Epithelial cell of proximal tubule (primary cell): ENCODE measurements around the gene MAST3. TPM values are rescaled to one million over a fixed set of nuclear protein-coding genes. Genes with fewer than 3 reads are reported as not detected.

Source experiments
- DNase-seq: peaks from one replicate; pipeline ENCODE4 v3.0.0-alpha.2; 2011; ENCODE audit warnings: low read depth
- H3K4me3 ChIP-seq: 2 replicates; pipeline ENCODE4 v1.5.1; 2011; ENCODE audit warnings: low read depth, mild to moderate bottlenecking, low read length
- total RNA-seq: library from RNA; depleted of rRNA; stranded (reverse); fragments of >200 nt; gene quantifications from 2 replicates; pipeline ENCODE4 v1.2.3, GENCODE V29; 2015
- TF ChIP-seq, protein P1 (sequence below): conservative IDR thresholded peaks from 2 replicates; pipeline ENCODE4 v1.5.1; 2012; ENCODE audit warnings: low read depth, mild to moderate bottlenecking, low read length

The MAST3 gene
- total RNA-seq, 1 donor from 2014 or later: 3.5 TPM

DNA sequence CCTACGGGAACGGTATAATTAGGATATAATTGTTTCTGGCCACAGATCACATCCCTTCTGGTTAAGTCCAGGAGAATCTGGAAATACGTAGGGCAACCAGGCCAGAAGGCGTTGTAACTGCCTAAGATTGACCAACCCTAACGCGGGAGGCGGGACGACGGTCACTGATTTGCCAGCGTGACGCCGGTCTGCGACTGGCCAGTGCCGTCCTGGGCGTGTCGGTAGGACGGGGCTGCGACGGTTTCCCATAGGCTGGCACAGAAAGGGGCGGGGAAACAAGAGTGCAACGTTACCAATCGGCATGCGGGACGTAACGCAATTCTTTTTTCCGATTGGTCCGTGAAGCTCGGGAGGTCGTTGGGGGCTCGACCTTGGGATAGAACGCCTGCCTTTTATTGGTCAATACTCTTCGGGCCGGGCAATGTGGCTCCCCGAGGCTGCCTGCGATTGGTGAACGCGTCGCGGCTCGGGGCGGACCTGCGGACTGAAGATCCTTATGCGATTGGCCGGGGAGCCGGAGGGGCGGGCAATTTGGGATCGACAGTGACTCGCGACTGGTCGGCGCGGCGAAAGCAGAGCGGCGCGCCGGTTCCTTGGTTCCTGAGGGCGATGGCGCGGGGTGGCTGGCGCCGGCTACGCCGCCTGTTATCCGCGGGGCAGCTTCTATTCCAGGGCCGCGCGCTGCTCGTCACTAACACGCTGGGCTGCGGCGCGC lies 95.3 kb downstream of the MAST3 start, which contains the start of gene MPV17L2:
Gene MPV17L2, plus strand, starts transcription at position 546 of the 715 bp plus-strand sequence. Its CDS starts 64 bp downstream, at position 610.
- DNase-seq: peak; percentile 98
- TF ChIP-seq, protein P1, sequence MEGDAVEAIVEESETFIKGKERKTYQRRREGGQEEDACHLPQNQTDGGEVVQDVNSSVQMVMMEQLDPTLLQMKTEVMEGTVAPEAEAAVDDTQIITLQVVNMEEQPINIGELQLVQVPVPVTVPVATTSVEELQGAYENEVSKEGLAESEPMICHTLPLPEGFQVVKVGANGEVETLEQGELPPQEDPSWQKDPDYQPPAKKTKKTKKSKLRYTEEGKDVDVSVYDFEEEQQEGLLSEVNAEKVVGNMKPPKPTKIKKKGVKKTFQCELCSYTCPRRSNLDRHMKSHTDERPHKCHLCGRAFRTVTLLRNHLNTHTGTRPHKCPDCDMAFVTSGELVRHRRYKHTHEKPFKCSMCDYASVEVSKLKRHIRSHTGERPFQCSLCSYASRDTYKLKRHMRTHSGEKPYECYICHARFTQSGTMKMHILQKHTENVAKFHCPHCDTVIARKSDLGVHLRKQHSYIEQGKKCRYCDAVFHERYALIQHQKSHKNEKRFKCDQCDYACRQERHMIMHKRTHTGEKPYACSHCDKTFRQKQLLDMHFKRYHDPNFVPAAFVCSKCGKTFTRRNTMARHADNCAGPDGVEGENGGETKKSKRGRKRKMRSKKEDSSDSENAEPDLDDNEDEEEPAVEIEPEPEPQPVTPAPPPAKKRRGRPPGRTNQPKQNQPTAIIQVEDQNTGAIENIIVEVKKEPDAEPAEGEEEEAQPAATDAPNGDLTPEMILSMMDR: no peak
- peak within 1 kb of the TSS; percentile 94 for H3K4me3 ChIP-seq

DNA sequence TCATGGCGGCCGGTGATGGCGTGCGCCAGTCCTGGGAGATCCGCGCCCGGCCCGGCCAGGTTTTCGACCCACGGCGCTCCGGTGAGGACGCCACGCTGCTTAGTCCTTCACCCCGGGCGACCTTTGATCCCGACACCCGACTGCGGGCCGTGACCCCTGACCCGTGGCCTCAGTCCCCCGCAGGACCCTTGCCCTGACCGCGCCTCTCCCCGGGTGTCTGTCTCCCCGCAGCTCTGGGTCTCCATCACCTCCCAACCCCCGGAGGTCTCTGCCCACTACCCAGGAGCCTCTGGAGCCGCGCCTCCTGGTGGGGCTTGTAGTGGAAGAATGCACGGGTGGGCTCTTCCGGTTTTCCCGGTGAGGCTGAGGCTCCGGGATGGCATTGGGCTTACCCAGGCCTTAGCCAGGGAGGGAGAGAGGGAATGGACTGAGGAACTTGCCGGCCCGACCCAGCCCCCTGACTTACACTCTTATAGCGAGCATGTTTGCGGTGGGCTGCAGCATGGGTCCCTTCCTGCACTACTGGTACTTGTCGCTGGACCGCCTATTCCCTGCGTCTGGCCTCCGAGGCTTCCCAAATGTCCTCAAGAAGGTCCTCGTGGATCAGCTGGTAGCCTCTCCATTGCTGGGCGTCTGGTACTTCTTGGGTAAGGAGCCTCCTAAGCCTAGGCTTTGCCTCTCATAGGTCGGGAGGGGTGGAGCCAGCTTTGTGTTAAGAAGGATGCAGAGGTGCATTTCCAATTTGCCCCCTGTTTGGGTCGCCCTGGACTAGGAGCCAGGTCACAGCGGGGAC lies 96.0 kb downstream of the MAST3 start:
- TF ChIP-seq, protein P1: no peak
- DNase-seq: no peak
- peak overlapping the region; percentile 94 for H3K4me3 ChIP-seq

DNA sequence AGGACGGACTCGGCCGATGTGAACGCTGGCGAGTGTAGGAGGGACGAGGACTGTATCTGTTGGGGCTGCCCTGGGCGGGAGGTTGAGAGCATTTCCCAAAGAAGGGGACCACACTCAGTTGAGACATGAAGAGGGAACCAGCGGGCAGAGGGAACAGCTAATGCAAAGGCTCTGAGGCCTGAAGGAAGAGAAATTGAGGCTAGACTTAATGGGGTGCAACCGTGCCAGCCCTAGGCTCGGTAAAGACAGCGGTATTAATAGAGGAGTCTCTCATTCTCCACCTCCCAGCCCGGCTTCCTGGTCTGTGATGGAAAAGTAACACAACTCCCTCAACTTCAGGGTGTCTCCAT lies 96.6 kb downstream of the MAST3 start:
- no peak for DNase-seq
- peak overlapping the region; percentile 94 for H3K4me3 ChIP-seq
- TF ChIP-seq, protein P1: no peak

DNA sequence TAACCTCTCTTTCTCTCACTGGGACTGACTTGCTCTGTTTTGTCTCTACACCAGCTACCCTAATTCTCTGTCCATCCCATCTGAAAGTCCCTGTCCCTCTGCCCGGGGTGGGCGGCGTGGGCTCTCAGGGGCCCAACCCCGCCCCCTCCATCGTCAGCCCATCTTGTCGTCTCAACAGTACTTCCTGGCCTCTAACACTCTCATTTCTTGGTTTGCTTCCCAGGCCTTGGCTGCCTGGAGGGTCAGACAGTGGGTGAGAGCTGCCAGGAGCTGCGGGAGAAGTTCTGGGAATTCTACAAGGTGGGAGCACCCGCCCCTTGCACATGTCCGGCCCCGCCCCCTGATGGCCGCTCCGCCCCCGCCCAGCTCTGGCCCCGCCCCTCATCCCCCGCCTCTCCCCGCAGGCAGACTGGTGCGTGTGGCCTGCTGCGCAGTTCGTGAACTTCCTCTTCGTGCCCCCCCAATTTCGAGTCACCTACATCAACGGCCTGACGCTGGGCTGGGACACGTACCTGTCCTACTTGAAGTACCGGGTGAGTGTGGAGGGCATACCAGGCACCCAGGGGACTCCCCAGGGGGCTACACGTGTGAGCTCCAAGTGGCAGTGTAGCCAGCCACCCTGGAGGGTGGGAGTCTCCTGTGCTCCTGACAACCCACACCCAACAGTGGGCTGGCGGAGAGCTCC lies 97.1 kb downstream of the MAST3 start:
- DNase-seq: no peak
- no peak overlapping the region for H3K4me3 ChIP-seq
- TF ChIP-seq, protein P1: no peak

DNA sequence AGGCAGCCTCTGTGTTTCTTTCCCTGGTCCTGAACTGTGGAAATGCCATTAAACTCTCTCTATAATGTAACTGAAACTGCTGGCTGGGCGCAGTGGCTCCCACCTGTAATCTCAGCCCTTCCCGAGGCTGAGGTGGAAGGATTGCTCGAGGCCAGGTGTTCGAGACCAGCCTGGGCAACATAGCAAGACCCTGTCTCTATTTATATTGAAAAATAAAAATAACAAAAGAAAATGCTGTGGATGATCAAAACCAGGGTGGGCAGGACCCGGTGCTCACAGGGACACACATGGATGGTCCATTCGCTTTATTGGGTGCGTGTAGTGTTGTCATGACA lies 98.9 kb downstream of the MAST3 start:
- no peak overlapping the region for H3K4me3 ChIP-seq
- DNase-seq: no peak
- TF ChIP-seq, protein P1: no peak

DNA sequence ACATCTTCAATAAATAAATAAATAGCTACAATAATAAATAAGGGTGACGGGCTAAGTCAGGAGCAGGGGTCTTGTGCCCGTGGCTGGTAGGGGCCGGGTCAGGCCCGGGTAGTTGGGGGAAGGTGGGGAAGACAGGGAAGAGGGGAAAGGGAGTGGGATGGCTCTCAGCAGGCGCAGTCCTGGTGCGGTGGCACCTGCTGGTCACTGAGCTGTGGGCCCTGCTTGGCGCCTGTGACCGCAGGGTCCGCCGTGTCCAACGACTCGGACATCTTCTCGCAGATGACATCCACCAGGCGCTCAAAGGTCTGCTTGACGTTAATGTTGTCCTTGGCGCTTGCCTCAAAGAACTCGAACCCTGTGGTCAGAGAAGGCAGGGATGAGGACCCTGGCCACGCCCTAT lies 99.7 kb downstream of the MAST3 start:
- no peak overlapping the region for H3K4me3 ChIP-seq
- TF ChIP-seq, protein P1: no peak
- no peak for DNase-seq
